Measurements from ENCODE around the gene RPL22.

GRCh38 chr1:6210591-6211355 is 11.4 kb upstream of the RPL22 start:
- TF ChIP-seq POLR2A (IDR thresholded peaks at IDR 0.05; ENCODE audit: control extremely low read depth in 1 of 2, low read depth in 2 of 2, low read length in 2 of 2), result no peak
- TF ChIP-seq CREB1 (IDR thresholded peaks at IDR 0.05), result no peak
- TF ChIP-seq SRF (IDR thresholded peaks at IDR 0.05; ENCODE audit: low read depth, low read length), result no peak
- TF ChIP-seq CEBPB (IDR thresholded peaks at IDR 0.05; ENCODE audit: low read depth, low read length), result no peak
- no peak for TF ChIP-seq CTCF (IDR thresholded peaks at IDR 0.05; ENCODE audit: control extremely low read depth in 1 of 3, insufficient read depth in 1 of 3, low read depth in 1 of 3, low read length in 3 of 3)
- no peak for TF ChIP-seq BRCA1 (IDR thresholded peaks at IDR 0.05; ENCODE audit: low read depth, low read length)
- TF ChIP-seq JUND (IDR thresholded peaks at IDR 0.05; ENCODE audit: low read length), result no peak
- no peak for TF ChIP-seq KDM5A (IDR thresholded peaks at IDR 0.05; ENCODE audit: low read length)
